Measurements from ENCODE around the gene PAEP.
"Not testable (repeated sequence)": the region's sequence is repeated elsewhere in the genome, so short reads cannot be mapped to it uniquely, and the experiment has no call there.

Gene PAEP

DNA sequence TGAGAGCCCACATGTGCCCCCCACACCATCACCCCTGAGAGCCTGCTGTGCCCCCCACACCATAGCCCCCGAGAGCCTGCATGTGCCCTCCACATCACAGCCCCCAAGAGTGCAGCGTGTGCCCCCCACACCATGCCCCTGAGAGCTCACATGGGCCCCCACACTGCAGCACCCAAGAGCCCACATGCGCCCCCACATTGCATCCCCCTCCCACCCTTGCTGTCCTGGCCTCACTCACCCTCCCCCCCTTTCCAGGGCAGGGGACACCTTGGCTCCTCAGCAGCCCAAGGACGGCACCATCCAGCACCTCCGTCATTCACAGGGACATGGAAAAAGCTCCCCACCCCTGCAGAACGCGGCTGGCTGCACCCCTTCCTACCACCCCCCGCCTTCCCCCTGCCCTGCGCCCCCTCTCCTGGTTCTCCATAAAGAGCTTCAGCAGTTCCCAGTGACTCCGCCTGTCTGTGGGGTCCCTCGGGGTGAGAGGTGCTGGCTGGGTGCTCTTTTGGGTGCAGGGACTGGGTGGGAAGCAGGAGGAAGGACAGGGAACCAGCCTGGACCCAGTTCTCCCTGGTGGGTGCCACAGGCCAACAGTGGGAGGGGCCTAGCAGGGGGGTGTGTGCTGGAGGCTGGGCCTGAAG is 35.3 kb upstream of the PAEP start:
- no peak for DNase-seq

- no peak for DNase-seq
Measured at GRCh38 chr9:135526730-135527571, 34.6 kb upstream of the PAEP start.

- DNase-seq, result not testable (repeated sequence)
Measured at GRCh38 chr9:135528842-135529435, 32.6 kb upstream of the PAEP start.

DNA sequence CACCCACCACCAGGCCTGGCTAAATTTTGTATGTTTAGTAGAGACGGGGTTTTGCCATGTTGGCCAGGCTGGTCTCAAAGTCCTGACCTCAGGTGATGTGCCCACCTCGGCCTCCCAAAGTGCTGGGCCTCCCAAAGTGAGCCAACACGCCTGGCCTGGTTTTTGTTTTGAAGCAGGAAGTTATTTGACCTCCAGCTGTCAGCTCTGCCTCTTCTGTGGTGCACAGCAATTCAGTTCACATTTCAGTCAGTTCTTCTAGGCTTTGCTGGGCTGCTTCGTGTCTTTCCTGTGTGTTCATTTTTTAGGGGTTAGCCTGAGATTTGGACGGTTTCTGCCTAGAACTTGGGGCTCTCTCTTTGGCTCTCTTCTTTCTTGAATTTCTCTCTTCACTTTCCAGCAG is 31.4 kb upstream of the PAEP start:
- no peak for DNase-seq

DNA sequence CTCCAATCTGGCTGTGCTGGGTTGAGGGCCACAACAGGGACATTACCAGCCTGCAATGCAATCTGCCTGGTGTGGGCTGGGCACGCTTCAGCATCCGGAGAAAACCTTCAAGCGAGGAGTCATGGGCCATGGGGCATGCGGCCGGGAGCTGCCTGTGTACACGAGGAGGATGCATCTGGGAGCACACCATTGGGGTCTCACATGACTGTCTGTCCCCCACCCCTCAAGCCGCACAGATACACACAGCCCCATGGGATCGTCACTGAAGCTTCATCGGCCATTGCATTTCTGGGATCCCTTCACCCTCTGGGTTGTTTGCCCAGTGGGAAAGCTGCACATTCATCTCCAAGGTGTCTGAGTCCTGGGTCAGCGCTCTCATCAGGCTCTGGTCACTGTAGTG is 30.5 kb upstream of the PAEP start:
- DNase-seq, result no peak

DNA sequence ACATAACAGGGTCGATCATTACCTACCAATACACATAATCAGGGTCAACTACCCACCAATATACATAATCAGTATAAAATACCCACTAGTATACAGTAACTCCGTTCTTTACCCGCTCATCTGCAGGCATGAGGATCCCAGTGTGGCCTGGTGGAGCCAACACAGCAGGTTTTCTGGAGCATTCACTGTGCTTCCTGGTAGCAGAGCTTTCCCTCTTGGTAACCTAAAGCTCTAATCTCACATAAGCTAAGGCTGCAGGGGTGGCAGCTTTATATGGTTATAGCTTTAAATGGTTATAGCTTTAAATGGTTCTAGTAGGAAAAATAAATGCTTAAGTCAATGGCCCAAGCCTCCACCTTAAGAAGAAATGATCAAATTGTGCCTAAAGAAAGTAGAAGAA is 28.4 kb upstream of the PAEP start:
- DNase-seq, result no peak

- no peak for DNase-seq
Measured at GRCh38 chr9:135533674-135534073, 27.9 kb upstream of the PAEP start.

GRCh38 chr9:135534192-135534711 is 27.3 kb upstream of the PAEP start:
- DNase-seq, result not testable (repeated sequence)

- DNase-seq, result not testable (repeated sequence)
Measured at GRCh38 chr9:135534826-135535225, 26.7 kb upstream of the PAEP start.

DNA sequence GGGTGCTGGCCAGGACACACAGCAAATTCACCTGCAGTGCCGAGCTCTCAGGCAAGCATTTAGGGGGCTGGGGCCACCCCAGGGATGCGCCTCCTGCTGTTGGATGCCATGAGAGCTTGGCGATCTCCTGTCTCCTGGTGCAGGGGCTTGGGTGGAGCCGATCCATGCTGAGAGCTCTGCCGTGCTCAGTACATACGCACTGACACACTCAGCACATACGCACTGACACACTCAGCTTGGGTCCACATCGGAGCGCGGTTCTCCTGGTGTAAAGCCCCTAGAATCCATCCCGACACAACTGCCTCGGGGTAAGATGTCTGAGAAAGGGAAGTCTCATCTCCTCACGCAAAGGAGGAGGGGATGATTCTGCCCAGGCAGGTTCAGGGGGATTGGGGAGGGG is 25.9 kb upstream of the PAEP start:
- not testable (repeated sequence) for DNase-seq

DNA sequence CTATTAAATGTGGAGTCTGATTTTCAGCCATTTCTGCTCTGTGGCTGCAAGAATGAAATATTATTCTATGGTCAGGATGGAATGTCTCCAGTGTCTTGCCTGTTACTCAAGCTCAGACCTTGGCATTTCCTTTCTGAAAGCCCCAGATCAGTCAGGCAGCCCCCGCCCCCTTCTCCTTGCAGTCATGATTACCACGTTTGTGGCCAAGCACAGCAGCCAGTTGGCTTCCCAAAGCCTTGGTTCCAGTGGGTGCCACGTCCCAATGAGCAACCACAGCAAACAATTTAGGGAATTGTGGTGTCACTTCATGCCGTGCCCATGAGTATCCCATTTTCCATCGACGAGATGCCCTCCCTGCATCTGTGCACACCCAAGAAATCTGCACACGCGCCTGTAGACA is 25.3 kb upstream of the PAEP start:
- DNase-seq, result no peak

- not testable (repeated sequence) for DNase-seq
Measured at GRCh38 chr9:135543262-135543894, 18.2 kb upstream of the PAEP start.

- DNase-seq, result no peak
Measured at GRCh38 chr9:135544981-135545635, 16.4 kb upstream of the PAEP start.

GRCh38 chr9:135545646-135546176 is 15.8 kb upstream of the PAEP start, which contains the start of gene OBP2A:
Gene OBP2A, plus strand, starts transcription at chr9:135546126. Its CDS starts 55 bp downstream, at chr9:135546181.
- not testable (repeated sequence) for DNase-seq

- not testable (repeated sequence) for DNase-seq
Measured at GRCh38 chr9:135546792-135547617, 14.6 kb upstream of the PAEP start.

- no peak for DNase-seq
Measured at GRCh38 chr9:135547756-135548736, 13.5 kb upstream of the PAEP start.

DNA sequence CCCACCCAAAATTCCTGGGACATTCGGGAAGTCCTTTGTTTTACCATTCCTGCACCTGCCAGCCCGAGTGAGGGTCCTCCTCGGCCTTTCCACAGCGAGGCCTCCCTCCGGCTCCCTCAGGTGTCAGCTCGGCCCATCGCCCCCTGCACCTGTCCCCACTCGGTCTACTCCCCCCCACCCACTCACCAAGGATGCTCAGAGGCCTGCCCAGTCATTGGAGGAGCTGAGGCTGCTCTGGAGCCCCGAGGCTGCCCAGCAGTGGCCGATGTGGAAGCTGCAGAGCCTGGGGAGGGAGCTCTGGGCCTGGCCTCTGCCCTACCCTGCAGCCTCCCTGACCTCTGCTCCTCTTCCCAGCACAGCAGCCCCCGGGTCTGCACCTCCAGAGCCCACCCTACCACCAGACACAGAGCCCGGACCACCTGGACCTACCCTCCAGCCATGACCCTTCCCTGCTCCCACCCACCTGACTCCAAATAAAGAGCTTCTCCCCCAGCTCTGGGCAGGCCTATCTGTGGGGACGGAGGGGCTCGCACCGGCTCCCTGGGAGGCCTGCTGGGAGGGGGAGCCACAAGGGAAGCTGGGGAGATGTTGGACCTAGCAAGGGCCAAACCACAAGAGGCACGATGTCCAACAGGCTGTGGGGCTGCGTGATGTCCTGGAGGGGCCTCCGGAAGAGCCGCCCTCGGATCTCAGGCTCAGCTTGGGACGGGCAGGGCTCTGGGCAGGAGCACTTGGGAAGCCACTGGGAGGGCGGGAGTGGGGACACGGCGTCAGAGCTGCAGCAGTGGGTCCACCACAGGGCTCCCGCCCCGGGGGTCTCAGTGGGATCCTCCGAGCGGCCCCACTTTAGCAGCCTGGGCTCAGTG is 11.8 kb upstream of the PAEP start:
- DNase-seq, result not testable (repeated sequence)

GRCh38 chr9:135550344-135550918 is 11.1 kb upstream of the PAEP start:
- DNase-seq, result no peak

- DNase-seq, result no peak
Measured at GRCh38 chr9:135551031-135551430, 10.5 kb upstream of the PAEP start.
